Heart left ventricle (tissue), 13 donors: ENCODE results near the gene AGPAT4.

Experiments used
- CTCF ChIP-seq, 12 donors: fragments of 200-600 bp; sonication (generic) in 4 of 12; IDR thresholded peaks; one replicate each; pipeline versions ENCODE4 v1.5.0 to v1.8.0; 2018 to 2022; ENCODE audit warnings: antibody characterized with exemption in 12 of 12, mild to moderate bottlenecking in 5 of 12
- POLR2A ChIP-seq, 2 donors: fragments of 450-650 bp; IDR thresholded peaks; one replicate each; pipeline ENCODE4 v1.6.1; 2017; ENCODE audit warnings: antibody characterized with exemption in 2 of 2, mild to moderate bottlenecking in 2 of 2, moderate library complexity in 2 of 2
- donor health status: ischemic (EF 13 %, LVEDD 7.1; RV severe dilation, severe dysfunction).
- donor health status: DM: no; HTN: yes; CAD: no.
- donor health status: DM: no; HTN: no; CAD: no.
- donor health status: ischemic (EF 25% LVEDD 6.9; RV normal size, moderate dysfunction).
- donor health status: ischemic (EF 25% LVEDD 5.7; RV mildly dilated, moderate dysfunction).
- donor health status: ischemic (EF 35%, LVEDD 5.7; RV mildly dilated, moderate dysfunction).
- donor health status: nonischemic (EF 11% LVEDD 7.7; RV severe dilation, severe dysfunction).
- donor health status: DM: yes; HTN: yes; CAD: no.
- donor health status: PGD.
- donor health status: ischemic (EF 29% LVEDD 5.4; RV normal size, mild dysfunction).
- donor health status: nonischemic (EF 23%, LVEDD 6.1; RV moderate dilation, normal function).

DNA sequence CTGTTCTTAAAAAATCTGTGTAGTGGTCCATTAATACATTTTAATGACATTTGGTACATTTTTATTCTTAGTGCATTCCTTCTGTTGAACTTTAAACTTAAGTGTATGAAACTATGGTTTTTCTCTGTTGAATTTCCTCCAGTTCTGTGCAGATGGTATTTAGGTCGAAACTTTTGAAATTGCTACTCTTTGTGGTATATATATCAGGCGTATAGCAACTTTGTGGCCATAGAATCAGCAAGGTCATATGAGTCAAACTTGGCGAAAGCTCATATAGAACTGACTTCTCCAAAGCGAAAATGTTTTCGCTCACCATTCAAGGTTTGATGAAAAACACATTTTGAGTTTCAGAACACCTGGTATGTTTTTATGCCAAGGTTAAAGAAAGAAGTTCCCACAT is 188.6 kb downstream of the AGPAT4 start:
- TF ChIP-seq CTCF (IDR thresholded peaks at IDR 0.05), result no peak
- no peak for TF ChIP-seq POLR2A (IDR thresholded peaks at IDR 0.05)
